NOMO-1 (cell line): ENCODE results near the gene SLC1A4.

Experiments used
- DNase-seq, 2 experiments: peaks; one replicate each; lab custom pipeline; 2025; ENCODE audit not compliant: unreplicated experiment in 2 of 2; lab: John Stamatoyannopoulos, UW

Gene SLC1A4

GRCh38 chr2:65046633-65047407, 57.6 kb downstream of the SLC1A4 start:
- no peak for DNase-seq

- no peak for DNase-seq
Observed at GRCh38 chr2:65049010-65049639, 59.9 kb downstream of the SLC1A4 start.

- DNase-seq = no peak
Observed at GRCh38 chr2:65050931-65051330, 61.7 kb downstream of the SLC1A4 start.

- peak; percentile 46 to 87 for DNase-seq
Observed at GRCh38 chr2:65053199-65053598, 64.0 kb downstream of the SLC1A4 start.

GRCh38 chr2:65054749-65055421, 65.7 kb downstream of the SLC1A4 start:
- peak; percentile 20 to 31 for DNase-seq

GRCh38 chr2:65055422-65056214, 66.4 kb downstream of the SLC1A4 start:
- peak in 1 of 2 experiments; percentile 59 for DNase-seq

- peak; percentile 98 for DNase-seq
Observed at GRCh38 chr2:65056215-65057053, 67.2 kb downstream of the SLC1A4 start, which contains the start of gene CEP68. Gene CEP68, plus strand, starts transcription at chr2:65056416. Its CDS starts 13,029 bp downstream, at chr2:65069445.

GRCh38 chr2:65057054-65057375, 67.8 kb downstream of the SLC1A4 start:
- peak in 1 of 2 experiments; percentile 24 for DNase-seq

- peak; percentile 66 for DNase-seq
Observed at GRCh38 chr2:65057391-65058052, 68.3 kb downstream of the SLC1A4 start.

GRCh38 chr2:65059071-65059470, 69.9 kb downstream of the SLC1A4 start:
- no peak for DNase-seq

GRCh38 chr2:65061146-65061909, 72.1 kb downstream of the SLC1A4 start:
- DNase-seq = no peak

- no peak for DNase-seq
Observed at GRCh38 chr2:65061910-65062339, 72.7 kb downstream of the SLC1A4 start.

GRCh38 chr2:65062843-65063825, 73.9 kb downstream of the SLC1A4 start:
- DNase-seq = no peak

- DNase-seq = peak; percentile 76 to 96
Observed at GRCh38 chr2:65064728-65065552, 75.7 kb downstream of the SLC1A4 start.

- no peak for DNase-seq
Observed at GRCh38 chr2:65067806-65068553, 78.8 kb downstream of the SLC1A4 start.

- DNase-seq = no peak
Observed at GRCh38 chr2:65069439-65069824, 80.2 kb downstream of the SLC1A4 start.
